ENCODE measurements around the gene GPR22. TPM values are rescaled to one million over a fixed set of nuclear protein-coding genes. Genes with fewer than 3 reads are reported as not detected.

The GPR22 gene, protein sequence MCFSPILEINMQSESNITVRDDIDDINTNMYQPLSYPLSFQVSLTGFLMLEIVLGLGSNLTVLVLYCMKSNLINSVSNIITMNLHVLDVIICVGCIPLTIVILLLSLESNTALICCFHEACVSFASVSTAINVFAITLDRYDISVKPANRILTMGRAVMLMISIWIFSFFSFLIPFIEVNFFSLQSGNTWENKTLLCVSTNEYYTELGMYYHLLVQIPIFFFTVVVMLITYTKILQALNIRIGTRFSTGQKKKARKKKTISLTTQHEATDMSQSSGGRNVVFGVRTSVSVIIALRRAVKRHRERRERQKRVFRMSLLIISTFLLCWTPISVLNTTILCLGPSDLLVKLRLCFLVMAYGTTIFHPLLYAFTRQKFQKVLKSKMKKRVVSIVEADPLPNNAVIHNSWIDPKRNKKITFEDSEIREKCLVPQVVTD
- total RNA-seq, result not detected in 2 replicates

DNA sequence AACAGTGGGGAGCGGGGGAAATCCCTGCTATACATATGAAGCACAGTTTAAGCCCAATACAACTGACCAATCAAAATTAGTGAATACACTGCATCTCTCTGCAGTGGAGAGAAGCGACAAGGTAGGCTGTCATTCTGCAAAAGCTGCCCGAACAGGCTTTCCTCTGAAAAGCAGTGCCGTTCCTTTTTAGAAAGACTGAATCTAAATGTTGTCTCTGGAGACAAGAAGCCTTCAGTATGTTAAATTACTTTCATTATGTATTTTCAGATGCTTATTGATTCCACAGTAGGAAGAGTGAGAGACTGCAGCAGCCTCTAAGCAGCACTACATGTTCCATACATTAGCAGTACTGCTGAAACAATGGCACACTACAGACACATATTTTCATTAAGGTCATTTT is at the start of gene GPR22:
TSS of gene GPR22 (plus strand) at position 129 of the 400 bp plus-strand sequence. CDS start 4,004 bp downstream, outside the sequence.

Other genes starting within 250 kb of the GPR22 start
- gene COG5, start 93.9 kb downstream of the GPR22 start, total RNA-seq, result 33.5 and 60.3 TPM in 2 replicates
- 7.1 and 7.8 TPM in 2 replicates for gene DUS4L, start 93.9 kb downstream of the GPR22 start, total RNA-seq
- 115 and 127 TPM in 2 replicates for gene BCAP29, start 110.2 kb downstream of the GPR22 start, total RNA-seq
- gene SLC26A4, start 190.8 kb downstream of the GPR22 start, total RNA-seq, result 0.15 and 0.65 TPM in 2 replicates

Data from epithelial cell of umbilical artery (primary cell).